GM13977 (cell line): Measurements from ENCODE around the gene ZNF281.
"Not testable (repeated sequence)": the region's sequence is repeated elsewhere in the genome, so short reads cannot be mapped to it uniquely, and the experiment has no call there.

Experiments
- DNase-seq: peaks from one replicate; pipeline ENCODE4 v3.0.0; 2012; ENCODE audit warnings: low spot score
- in situ Hi-C: fragments of 300-500 bp; cut with MboI; formaldehyde crosslinking; loops from one replicate; pipeline ENCODE4 v1.12.0; 2022; ENCODE audit warnings: low sequenced_read_pairs, low pct_unique_long_range_greater_than_20kb, mixed read lengths, inconsistent platforms; ENCODE audit not compliant: unreplicated experiment
- TF ChIP-seq, protein P1 (sequence below): IDR thresholded peaks from 2 replicates; pipeline ENCODE4 v1.5.1; 2012; ENCODE audit warnings: mild to moderate bottlenecking, control low read depth; ENCODE audit not compliant: insufficient read depth; ENCODE audit errors: extremely low read depth, missing control alignments

The ZNF281 gene

DNA sequence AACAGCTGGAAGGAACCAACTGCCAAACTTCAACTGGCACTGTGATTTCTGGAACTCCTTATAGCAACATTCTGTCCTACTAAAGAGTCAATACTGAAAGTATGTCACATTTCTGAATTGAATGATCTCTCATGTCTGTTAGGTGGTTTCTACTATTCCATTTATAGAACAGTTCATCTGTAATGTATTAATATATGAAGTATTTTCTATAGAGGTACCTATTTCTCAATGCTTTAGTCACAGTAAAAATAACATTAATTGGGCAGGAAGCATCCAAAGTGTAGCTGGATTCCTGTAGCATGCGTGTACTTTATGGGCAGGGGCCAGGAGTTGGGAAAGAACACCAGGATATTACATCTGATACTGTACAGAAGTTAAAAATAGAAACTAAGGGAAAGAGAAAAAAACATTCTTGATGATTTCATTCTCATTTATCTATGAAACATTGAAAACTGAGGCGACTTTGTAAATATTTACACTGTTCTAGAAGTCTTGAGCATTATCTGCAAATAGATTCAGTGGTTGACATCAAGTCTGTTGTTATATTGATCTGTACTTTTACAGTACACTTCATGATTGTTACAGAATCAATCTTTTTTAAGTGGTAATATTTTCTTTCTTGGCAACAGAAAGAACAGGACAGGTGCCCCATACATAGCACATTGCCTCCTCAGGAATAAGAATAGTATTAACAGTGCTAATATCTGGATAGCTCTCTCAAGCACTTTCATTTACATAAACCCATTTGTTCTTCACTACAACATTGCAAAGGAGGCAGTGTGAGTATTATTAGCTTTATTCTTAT lies 6.2 kb upstream of the ZNF281 start:
- in situ Hi-C loops, result no loop called here
- TF ChIP-seq, protein P1, sequence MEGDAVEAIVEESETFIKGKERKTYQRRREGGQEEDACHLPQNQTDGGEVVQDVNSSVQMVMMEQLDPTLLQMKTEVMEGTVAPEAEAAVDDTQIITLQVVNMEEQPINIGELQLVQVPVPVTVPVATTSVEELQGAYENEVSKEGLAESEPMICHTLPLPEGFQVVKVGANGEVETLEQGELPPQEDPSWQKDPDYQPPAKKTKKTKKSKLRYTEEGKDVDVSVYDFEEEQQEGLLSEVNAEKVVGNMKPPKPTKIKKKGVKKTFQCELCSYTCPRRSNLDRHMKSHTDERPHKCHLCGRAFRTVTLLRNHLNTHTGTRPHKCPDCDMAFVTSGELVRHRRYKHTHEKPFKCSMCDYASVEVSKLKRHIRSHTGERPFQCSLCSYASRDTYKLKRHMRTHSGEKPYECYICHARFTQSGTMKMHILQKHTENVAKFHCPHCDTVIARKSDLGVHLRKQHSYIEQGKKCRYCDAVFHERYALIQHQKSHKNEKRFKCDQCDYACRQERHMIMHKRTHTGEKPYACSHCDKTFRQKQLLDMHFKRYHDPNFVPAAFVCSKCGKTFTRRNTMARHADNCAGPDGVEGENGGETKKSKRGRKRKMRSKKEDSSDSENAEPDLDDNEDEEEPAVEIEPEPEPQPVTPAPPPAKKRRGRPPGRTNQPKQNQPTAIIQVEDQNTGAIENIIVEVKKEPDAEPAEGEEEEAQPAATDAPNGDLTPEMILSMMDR, result no peak
- peak; percentile 58 for DNase-seq

- no peak for DNase-seq
- in situ Hi-C loops, result no loop called here
- TF ChIP-seq, protein P1, result no peak
Measured at GRCh38 chr1:200415227-200415626, 5.4 kb upstream of the ZNF281 start.

GRCh38 chr1:200414657-200415056 lies 4.8 kb upstream of the ZNF281 start:
- TF ChIP-seq, protein P1, result no peak
- in situ Hi-C loops, result no loop called here
- DNase-seq, result no peak

DNA sequence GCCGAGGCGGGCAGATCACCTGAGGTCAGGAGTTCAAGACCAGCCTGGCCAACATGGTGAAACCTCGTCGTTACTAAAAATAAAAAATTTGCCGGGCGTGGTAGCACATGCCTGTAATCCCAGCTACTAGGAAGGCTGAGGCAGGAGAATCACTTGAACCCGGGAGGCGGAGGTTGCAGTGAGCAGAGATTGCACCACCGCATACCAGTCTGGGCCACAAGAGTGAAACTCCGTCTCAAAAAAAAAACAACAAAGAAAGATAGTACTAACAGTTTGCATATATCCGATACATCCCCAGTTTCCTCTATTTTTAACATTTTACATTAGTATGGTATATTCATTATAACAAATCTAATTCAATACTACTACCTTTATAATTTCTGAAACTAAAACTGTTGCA lies 3.9 kb upstream of the ZNF281 start:
- DNase-seq, in situ Hi-C loops: not testable (repeated sequence)

GRCh38 chr1:200411406-200412257 lies 1.8 kb upstream of the ZNF281 start:
- no peak for DNase-seq
- TF ChIP-seq, protein P1, result no peak
- in situ Hi-C loops, result no loop called here

DNA sequence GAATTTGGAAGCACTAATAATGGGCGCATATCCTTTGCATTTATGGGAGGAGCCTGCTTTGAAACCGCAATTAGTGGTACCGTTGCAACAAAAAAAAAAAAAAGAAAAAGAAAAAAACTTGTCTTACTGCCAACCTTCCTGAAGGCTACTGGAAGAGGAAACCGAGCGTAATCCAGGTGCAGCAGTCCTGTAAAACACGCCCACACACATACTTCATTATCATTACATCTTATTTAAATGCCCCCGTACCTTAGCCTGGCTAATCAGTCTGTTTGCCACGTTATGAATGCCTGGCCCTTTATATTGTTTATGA lies 686 bp upstream of the ZNF281 start:
- peak; percentile 36 for DNase-seq
- in situ Hi-C loops, result no loop called here

More for the DNA sequence above, 686 bp upstream of the ZNF281 start:
- TF ChIP-seq, protein P1, result no peak
